Measurements from ENCODE around the gene NAA10. TPM values are rescaled to one million over a fixed set of nuclear protein-coding genes. Genes with fewer than 3 reads are reported as not detected.

NAA10 gene
- total and polyA plus RNA-seq, 7 donors = 57.4 to 128 (median 84.7) TPM

DNA sequence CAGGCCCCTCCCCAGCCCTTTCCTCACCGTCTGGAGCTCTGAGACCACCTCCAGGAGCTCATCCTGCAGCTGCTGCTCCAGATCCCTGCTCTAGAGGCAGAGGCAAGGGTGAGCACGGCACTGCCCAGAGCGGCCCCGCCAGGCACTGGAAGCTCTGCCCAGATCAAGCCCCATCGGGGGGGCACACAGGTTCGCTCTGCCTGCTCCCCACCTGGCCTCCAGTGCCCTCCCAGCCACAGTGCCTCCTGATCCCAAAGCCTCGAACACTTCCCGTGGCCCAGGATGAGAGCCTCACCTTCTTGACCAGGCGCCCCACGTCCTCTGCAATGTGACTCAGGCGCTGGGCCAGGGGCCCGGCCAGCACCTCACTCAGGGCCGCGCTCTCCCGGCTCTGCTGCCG lies 13.8 kb downstream of the NAA10 start:
- DNase-seq = no peak
- no peaks in the 10 kb centered on the region for H3K27me3 ChIP-seq
- intact Hi-C loops (cut with DNase I) = no loop called here
- H3K36me3 ChIP-seq = no peaks in the 10 kb centered on the region
- H3K4me3 ChIP-seq = peak overlapping the region in 1 of 4 donors; percentile 16
- peaks cover 0 to 26% (median 18%) of the 10 kb centered on the region in 4 donors for H3K4me1 ChIP-seq
- no peak for TF ChIP-seq POLR2AphosphoS5 (IDR thresholded peaks at IDR 0.05)
- TF ChIP-seq EP300 (IDR thresholded peaks at IDR 0.05) = no peak
- TF ChIP-seq, protein P1, sequence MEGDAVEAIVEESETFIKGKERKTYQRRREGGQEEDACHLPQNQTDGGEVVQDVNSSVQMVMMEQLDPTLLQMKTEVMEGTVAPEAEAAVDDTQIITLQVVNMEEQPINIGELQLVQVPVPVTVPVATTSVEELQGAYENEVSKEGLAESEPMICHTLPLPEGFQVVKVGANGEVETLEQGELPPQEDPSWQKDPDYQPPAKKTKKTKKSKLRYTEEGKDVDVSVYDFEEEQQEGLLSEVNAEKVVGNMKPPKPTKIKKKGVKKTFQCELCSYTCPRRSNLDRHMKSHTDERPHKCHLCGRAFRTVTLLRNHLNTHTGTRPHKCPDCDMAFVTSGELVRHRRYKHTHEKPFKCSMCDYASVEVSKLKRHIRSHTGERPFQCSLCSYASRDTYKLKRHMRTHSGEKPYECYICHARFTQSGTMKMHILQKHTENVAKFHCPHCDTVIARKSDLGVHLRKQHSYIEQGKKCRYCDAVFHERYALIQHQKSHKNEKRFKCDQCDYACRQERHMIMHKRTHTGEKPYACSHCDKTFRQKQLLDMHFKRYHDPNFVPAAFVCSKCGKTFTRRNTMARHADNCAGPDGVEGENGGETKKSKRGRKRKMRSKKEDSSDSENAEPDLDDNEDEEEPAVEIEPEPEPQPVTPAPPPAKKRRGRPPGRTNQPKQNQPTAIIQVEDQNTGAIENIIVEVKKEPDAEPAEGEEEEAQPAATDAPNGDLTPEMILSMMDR (IDR thresholded peaks at IDR 0.05) = no peak
- TF ChIP-seq POLR2A (IDR thresholded peaks at IDR 0.05) = no peak
- H3K9me3 ChIP-seq = no peaks in the 10 kb centered on the region
- peak overlapping the region in 3 of 4 donors; percentile 59 to 65 (median 63) for H3K27ac ChIP-seq
- 85 to 87% methylated on average over 16 of the region's 16 CpGs for WGBS, 2 donors

DNA sequence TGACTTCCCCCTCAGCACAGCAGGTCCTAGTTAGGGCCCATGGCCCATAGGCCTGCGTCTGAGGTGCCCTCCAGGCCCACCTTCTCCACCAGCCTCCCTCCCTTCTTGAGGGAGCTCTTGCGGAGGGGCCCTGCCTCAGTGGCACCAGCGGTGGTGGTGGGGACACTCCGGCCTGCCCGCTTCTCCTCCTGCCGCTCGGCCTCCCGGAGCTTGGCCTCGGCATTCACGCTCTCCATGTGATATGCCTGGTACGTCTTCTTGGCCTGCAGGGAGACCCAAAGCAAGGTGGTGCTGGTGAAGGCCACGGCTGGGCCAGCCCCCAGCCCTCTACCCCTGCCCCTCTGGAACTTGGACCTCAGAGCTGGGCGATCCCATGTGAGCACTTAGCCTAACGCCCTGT lies 14.3 kb downstream of the NAA10 start:
- no peak overlapping the region for H3K4me3 ChIP-seq
- H3K27ac ChIP-seq = no peak overlapping the region
- WGBS, 2 donors = 97% methylated on average over 14 of the region's 14 CpGs
- DNase-seq = no peak
- H3K27me3 ChIP-seq = no peaks in the 10 kb centered on the region
- intact Hi-C loops (cut with DNase I) = no loop called here
- peaks cover 0 to 26% (median 17%) of the 10 kb centered on the region in 4 donors for H3K4me1 ChIP-seq
- no peaks in the 10 kb centered on the region for H3K36me3 ChIP-seq
- H3K9me3 ChIP-seq = no peaks in the 10 kb centered on the region
- TF ChIP-seq POLR2AphosphoS5 (IDR thresholded peaks at IDR 0.05) = no peak
- no peak for TF ChIP-seq EP300 (IDR thresholded peaks at IDR 0.05)
- no peak for TF ChIP-seq POLR2A (IDR thresholded peaks at IDR 0.05)
- TF ChIP-seq, protein P1 (IDR thresholded peaks at IDR 0.05) = no peak

DNA sequence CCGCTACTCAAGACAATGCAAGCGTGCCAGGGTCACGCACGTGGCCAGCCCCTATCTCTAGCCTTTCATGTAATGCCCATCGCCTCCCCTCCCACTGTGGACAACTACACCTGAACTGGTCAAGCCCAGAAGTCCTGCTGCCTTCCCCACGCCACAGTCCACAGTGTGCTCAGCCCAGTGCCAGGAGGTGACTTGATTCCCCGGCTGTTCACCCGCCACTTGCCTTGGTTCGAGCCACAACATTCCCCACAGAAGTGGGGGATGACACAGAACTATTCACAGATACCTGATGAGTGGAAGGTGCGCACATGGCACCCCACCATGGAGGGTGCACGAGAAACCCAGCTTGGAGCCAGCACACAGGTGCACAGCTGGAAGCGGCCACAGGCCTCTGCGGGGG lies 15.6 kb downstream of the NAA10 start:
- WGBS, 2 donors = 95% methylated on average over 13 of the region's 13 CpGs
- H3K27me3 ChIP-seq = no peaks in the 10 kb centered on the region
- H3K27ac ChIP-seq = no peak overlapping the region
- H3K36me3 ChIP-seq = no peaks in the 10 kb centered on the region
- intact Hi-C loops (cut with DNase I) = no loop called here
- peaks cover 0 to 26% (median 17%) of the 10 kb centered on the region in 4 donors for H3K4me1 ChIP-seq
- DNase-seq = no peak
- no peaks in the 10 kb centered on the region for H3K9me3 ChIP-seq
- TF ChIP-seq POLR2AphosphoS5 (IDR thresholded peaks at IDR 0.05) (no peak), POLR2A (IDR thresholded peaks at IDR 0.05) (no peak), EP300 (IDR thresholded peaks at IDR 0.05) (no peak)
- TF ChIP-seq, protein P1 (IDR thresholded peaks at IDR 0.05) = no peak
- H3K4me3 ChIP-seq = no peak overlapping the region

DNA sequence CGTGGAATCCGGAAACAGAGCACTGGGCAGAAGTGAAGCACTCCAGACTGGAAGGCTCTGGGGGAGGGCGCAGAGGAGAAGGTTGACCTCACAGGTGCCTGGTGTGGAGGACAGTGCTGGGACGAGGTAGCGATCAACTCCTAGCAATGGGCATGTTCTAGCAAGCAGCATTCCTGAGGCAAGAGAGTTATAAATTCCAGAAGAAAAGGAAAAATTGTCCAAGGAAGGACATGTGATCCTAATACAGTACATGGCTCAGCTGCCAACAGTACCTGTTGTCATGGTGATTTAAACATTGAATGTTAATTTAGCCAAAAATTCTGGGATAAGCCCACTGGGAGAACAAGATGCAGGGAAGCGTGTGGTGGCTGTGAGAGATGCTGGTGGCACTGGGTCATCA lies 17.0 kb downstream of the NAA10 start:
- Histone ChIP-seq H3K27me3 (peaks cover 0 to 2% (median 0%) of the 10 kb centered on the region in 3 donors), H3K9me3 (no peaks in the 10 kb centered on the region), H3K27ac (no peak overlapping the region), H3K36me3 (no peaks in the 10 kb centered on the region), H3K4me3 (no peak overlapping the region), H3K4me1 (peaks cover 0 to 19% (median 15%) of the 10 kb centered on the region in 4 donors)
- no peak for TF ChIP-seq EP300 (IDR thresholded peaks at IDR 0.05)
- TF ChIP-seq, protein P1 (IDR thresholded peaks at IDR 0.05) = no peak
- TF ChIP-seq POLR2A (IDR thresholded peaks at IDR 0.05) = no peak
- TF ChIP-seq POLR2AphosphoS5 (IDR thresholded peaks at IDR 0.05) = no peak
- intact Hi-C loops (cut with DNase I) = no loop called here
- WGBS, 2 donors = 92 to 94% methylated on average over 6 of the region's 6 CpGs
- DNase-seq = no peak

DNA sequence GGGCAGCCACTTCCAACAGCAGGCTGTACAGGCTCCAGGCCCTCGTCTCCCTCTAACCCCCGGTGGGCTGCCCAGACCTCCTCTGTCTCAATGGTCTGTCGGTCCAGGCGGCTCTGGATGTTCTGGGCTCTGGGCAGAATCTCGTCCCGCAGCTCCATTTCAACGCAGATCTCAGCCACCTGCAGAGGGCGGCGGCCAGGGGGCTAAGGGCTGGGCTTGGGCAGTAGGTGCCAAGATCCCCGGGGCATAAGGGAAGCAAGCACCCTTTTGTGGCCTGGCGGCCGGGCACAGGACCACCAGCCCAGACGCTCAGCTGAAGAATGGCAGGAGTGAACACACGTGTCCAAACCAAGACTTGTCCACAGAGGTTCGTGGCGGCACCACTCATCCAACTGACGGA lies 21.1 kb downstream of the NAA10 start:
- no peak overlapping the region for H3K27ac ChIP-seq
- no peak for TF ChIP-seq EP300 (IDR thresholded peaks at IDR 0.05)
- TF ChIP-seq POLR2A (IDR thresholded peaks at IDR 0.05) = no peak
- no peak for TF ChIP-seq POLR2AphosphoS5 (IDR thresholded peaks at IDR 0.05)
- TF ChIP-seq, protein P1 (IDR thresholded peaks at IDR 0.05) = no peak
- DNase-seq = no peak
- WGBS, 2 donors = 94% methylated on average over 17 of the region's 17 CpGs
- H3K4me3 ChIP-seq = no peak overlapping the region
- no peaks in the 10 kb centered on the region for H3K4me1 ChIP-seq
- H3K9me3 ChIP-seq = no peaks in the 10 kb centered on the region
- peaks cover 0 to 2% (median 0%) of the 10 kb centered on the region in 3 donors for H3K27me3 ChIP-seq
- H3K36me3 ChIP-seq = no peaks in the 10 kb centered on the region
- intact Hi-C loops (cut with DNase I) = no loop called here
